Fibroblast of pulmonary artery (primary cell): ENCODE measurements around the gene TRIM22.
"Not testable (repeated sequence)": the region's sequence is repeated elsewhere in the genome, so short reads cannot be mapped to it uniquely, and the experiment has no call there.

ENCODE experiments used
- DNase-seq: peaks from one replicate; pipeline ENCODE4 v3.0.0-alpha.2; 2010; ENCODE audit warnings: low read depth
- H3K4me3 ChIP-seq: replicated peaks from 2 replicates; pipeline ENCODE4 v1.5.1; 2011; ENCODE audit warnings: low read depth, mild to moderate bottlenecking, control low read depth, low read length, moderate library complexity
- TF ChIP-seq, protein P1 (sequence below): IDR thresholded peaks from 2 replicates; pipeline ENCODE4 v1.5.1; 2011; ENCODE audit warnings: mild to moderate bottlenecking, control low read depth, low read length, inconsistent platforms; ENCODE audit errors: missing control alignments

The TRIM22 gene

DNA sequence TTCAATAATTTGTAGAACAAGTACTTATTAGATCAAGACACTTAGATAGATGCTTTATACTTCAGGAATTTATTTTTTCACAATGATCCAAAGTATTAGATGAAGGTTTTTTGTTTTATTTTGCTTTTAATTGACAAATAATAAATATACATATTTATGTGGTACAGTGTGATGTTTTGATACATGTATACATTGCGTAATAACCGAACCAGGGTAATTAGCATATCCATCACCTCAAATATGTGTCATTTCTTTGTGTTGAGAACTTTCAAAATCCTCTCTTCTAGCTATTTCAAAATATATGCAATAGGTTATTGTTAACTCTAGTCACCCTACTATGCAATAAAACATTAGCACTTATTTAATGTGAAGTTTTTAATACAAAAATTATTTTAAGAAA is 26.1 kb upstream of the TRIM22 start:
- DNase-seq, result no peak
- no peak overlapping the region for H3K4me3 ChIP-seq
- TF ChIP-seq, protein P1, sequence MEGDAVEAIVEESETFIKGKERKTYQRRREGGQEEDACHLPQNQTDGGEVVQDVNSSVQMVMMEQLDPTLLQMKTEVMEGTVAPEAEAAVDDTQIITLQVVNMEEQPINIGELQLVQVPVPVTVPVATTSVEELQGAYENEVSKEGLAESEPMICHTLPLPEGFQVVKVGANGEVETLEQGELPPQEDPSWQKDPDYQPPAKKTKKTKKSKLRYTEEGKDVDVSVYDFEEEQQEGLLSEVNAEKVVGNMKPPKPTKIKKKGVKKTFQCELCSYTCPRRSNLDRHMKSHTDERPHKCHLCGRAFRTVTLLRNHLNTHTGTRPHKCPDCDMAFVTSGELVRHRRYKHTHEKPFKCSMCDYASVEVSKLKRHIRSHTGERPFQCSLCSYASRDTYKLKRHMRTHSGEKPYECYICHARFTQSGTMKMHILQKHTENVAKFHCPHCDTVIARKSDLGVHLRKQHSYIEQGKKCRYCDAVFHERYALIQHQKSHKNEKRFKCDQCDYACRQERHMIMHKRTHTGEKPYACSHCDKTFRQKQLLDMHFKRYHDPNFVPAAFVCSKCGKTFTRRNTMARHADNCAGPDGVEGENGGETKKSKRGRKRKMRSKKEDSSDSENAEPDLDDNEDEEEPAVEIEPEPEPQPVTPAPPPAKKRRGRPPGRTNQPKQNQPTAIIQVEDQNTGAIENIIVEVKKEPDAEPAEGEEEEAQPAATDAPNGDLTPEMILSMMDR, result no peak

DNA sequence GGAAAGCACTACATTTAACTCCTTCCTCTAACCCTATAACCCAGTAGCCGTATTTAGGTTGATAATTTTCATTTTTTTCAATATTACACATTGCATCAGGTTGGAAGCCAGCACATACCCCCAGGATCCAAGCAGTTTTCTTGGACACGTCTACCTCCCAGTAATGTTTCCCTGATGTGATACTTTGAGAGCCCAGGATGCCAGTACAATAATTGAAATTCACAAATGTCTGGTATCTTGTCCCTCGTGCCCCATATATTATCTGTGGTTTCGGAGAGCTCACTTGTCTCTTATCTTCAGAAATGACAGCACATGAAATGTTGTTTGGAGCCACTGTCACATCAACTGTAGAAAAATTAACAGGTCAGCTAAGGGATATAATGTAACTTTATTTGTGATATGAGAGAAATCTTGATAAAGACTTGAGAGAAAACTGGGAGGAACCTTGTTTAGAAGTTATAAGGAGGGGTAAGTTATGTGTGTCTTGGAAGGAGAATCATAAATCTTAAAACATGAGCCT is 24.5 kb upstream of the TRIM22 start:
- H3K4me3 ChIP-seq, result no peak overlapping the region
- TF ChIP-seq, protein P1, result no peak
- DNase-seq, result no peak

DNA sequence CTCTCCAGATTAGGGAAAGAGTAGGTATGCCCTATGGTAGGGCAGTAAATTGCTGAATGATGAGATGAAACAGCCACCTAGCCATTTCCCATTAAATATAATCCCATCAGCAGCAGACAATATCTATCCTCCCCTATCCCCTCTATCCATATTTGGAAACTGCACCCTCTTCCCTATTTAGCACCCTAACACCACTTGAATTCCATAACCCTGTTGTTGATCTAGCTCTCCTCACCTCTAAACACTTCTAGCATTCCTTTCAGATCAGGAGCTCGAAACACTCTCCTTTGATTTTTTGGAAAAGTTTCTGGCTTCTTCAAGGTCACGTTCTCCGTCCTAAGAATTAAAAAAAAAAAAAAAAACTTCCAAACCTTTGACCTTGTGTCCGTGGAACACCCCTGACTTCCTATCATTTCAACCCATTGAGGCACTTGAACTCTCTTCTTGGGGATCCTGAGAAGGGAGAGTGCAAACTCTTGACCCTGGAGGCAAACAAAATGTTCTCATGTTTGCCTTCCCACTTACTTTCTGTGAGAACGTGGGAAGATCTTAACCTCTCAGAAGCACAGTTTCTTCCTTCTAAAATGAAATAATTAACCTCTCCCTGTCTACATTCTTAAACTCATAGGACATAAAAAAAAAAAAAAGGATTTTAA is 23.7 kb upstream of the TRIM22 start:
- DNase-seq, result no peak
- no peak overlapping the region for H3K4me3 ChIP-seq
- TF ChIP-seq, protein P1, result no peak

DNA sequence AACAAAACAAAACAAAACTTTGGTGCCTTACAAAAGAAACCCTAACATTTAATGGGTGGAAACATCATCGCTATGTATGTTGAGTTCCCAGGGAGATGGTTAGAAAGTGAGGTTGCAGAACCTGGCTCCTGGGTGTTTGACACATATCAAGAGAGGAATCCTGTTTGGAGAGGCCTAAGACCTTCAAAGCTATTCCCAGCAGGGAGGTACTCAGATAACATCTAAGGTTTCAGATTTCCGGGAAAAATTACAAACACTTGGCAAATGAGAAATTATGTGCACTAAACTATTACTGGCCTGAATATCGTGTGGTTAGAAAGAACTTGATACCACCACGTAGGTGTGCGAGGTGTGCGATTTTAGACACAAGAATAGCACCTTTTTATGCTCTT is 23.2 kb upstream of the TRIM22 start:
- TF ChIP-seq, protein P1, result no peak
- H3K4me3 ChIP-seq, result no peak overlapping the region
- no peak for DNase-seq

DNA sequence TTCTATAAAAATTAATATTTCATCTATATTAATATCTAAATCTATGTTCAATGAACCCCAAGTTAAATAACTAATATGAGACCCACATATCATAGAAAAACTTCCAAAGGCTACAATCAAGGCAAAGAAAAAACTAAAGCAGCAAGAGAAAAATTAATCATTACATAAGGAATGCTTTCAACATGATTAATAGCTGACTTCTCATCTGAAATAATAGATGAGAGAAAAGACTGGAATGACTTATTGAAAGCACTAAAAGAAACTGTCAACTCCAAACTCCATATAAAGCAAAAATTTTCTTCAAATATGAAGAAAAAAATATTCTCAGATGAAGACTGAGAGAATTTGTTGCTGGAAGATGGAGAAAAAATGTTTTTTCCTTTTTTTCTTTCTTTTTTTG is 17.8 kb upstream of the TRIM22 start:
- no peak for DNase-seq
- no peak overlapping the region for H3K4me3 ChIP-seq
- TF ChIP-seq, protein P1, result no peak

DNA sequence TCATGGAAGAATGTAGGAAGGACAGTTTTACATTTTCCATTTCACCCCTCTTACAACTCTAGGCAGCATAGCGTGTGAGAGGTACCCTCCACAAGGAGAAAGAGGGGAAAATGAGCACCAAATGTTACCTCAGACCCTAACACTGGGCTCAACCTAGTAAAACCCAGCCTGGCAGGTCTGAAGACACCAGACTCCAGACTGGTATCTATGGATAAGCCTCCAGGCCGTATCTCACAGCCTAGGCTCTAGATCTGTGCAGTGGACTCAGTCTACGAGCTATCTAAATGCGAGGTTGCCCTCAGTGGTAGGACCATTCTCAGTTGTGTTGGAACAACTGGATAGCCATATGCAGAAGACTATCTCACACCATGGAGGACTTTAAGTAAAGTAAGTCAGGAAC is 15.2 kb upstream of the TRIM22 start:
- no peak overlapping the region for H3K4me3 ChIP-seq
- TF ChIP-seq, protein P1, result no peak
- DNase-seq, result no peak

DNA sequence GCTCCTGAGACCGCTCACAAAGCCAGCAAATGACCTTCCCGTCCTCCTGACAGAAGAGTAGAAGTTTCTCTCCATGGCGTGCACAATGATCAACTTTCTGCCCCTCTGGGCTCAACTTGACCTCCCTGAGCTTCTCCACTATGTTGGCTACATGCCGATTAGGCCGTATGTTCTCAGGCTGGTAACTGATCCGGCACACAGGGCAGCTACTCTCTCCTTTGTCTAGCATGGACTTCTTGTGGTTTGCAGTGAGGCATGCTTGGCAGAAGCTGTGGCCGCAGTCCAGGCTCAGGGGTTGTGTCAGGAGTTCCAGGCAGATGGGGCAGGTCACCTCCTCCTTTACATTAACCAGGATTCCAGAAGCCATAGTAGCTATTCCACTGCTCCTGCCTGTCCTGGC is 9.8 kb upstream of the TRIM22 start:
- H3K4me3 ChIP-seq, result no peak overlapping the region
- DNase-seq, result no peak
- TF ChIP-seq, protein P1, result no peak

DNA sequence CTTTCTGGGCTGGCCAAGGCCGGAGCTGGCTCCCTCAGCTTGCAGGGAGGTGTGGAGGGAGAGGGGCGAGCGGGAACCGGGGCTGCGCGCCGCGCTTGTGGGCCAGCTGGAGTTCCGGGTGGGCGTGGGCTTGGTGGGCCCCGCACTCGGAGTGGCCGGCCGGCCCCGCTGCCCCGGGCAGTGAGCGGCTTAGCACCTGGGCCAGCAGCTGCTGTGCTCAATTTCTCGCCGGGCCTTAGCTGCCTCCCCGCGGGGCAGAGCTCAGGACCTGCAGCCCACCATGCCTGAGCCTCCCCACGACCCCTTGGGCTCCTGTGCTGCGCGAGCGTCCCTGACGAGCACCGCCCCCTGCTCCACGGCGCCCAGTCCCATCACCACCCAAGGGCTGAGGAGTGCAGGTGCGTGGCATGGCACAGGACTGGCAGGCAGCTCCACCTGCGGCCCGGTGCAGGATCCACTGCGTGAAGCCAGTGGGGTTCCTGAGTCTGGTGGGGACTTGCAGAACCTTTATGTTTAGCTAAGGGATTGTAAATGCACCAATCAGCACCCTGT is 6.6 kb upstream of the TRIM22 start:
- not testable (repeated sequence) for DNase-seq, H3K4me3 ChIP-seq

DNA sequence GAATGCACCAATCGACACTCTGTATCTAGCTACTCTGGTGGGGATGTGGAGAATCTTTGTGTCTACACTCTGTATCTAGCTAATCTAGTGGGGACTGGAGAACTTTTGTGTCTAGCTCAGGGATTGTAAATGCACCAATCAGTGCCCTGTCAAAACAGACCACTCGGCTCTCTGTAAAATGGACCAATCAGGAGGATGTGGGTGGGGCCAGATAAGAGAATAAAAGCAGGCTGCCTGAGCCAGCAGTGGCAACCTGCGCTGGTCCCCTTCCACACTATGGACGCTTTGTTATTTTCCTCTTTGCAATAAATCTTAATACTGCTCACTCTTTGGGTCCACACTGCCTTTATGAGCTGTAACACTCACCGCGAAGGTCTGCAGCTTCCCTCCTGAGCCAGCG is 6.0 kb upstream of the TRIM22 start:
- DNase-seq, result not testable (repeated sequence)
- peak overlapping the region; percentile 62 for H3K4me3 ChIP-seq
